Heart left ventricle (tissue), 13 donors: ENCODE results near the gene MRPL23.

ENCODE experiments used
- CTCF ChIP-seq, 12 donors: fragments of 200-600 bp; sonication (generic) in 4 of 12; IDR thresholded peaks; one replicate each; pipeline versions ENCODE4 v1.5.0 to v1.8.0; 2018 to 2022; ENCODE audit warnings: antibody characterized with exemption in 12 of 12, mild to moderate bottlenecking in 5 of 12
- POLR2A ChIP-seq, 2 donors: fragments of 450-650 bp; IDR thresholded peaks; one replicate each; pipeline ENCODE4 v1.6.1; 2017; ENCODE audit warnings: antibody characterized with exemption in 2 of 2, mild to moderate bottlenecking in 2 of 2, moderate library complexity in 2 of 2
- donor health status: ischemic (EF 13 %, LVEDD 7.1; RV severe dilation, severe dysfunction).
- donor health status: DM: no; HTN: yes; CAD: no.
- donor health status: DM: no; HTN: no; CAD: no.
- donor health status: ischemic (EF 25% LVEDD 6.9; RV normal size, moderate dysfunction).
- donor health status: ischemic (EF 25% LVEDD 5.7; RV mildly dilated, moderate dysfunction).
- donor health status: ischemic (EF 35%, LVEDD 5.7; RV mildly dilated, moderate dysfunction).
- donor health status: nonischemic (EF 11% LVEDD 7.7; RV severe dilation, severe dysfunction).
- donor health status: DM: yes; HTN: yes; CAD: no.
- donor health status: PGD.
- donor health status: ischemic (EF 29% LVEDD 5.4; RV normal size, mild dysfunction).
- donor health status: nonischemic (EF 23%, LVEDD 6.1; RV moderate dilation, normal function).

GRCh38 chr11:1963864-1964263 lies 16.7 kb downstream of the MRPL23 start:
- no peak for TF ChIP-seq CTCF (IDR thresholded peaks at IDR 0.05)
- no peak for TF ChIP-seq POLR2A (IDR thresholded peaks at IDR 0.05)
